Measurements from ENCODE around the gene EFCAB11.

EFCAB11 gene

GRCh38 chr14:89814126-89814525, 140.4 kb downstream of the EFCAB11 start:
- Histone ChIP-seq H3K79me2 (ENCODE audit: insufficient read depth, low read length) (no peaks in the 10 kb centered on the region), H3K9ac (ENCODE audit: low read length) (no peak overlapping the region), H2AFZ (ENCODE audit: low read length) (no peak overlapping the region), H3K27me3 (ENCODE audit: insufficient read depth, low read length) (0 out of 2 replicates have a peak, but pooled peaks cover 4% of the 10 kb centered on the region), H3K9me2 (ENCODE audit: low read depth, low read length) (no peaks in the 10 kb centered on the region), H3K27ac (ENCODE audit: low read depth, low read length, poor library complexity, severe bottlenecking) (no peak overlapping the region), H3F3A (ENCODE audit: insufficient read depth, low read length) (no peaks in the 10 kb centered on the region), H3K4me3 (ENCODE audit: low read depth, low read length, poor library complexity, severe bottlenecking) (no peak overlapping the region), H3K4me1 (ENCODE audit: insufficient read depth, low read length, severe bottlenecking) (no peaks in the 10 kb centered on the region), H3K9me3 (ENCODE audit: low read length) (no peaks in the 10 kb centered on the region), H4K20me1 (ENCODE audit: insufficient read depth, low read length) (no peaks in the 10 kb centered on the region; the same call in 1 of the 2 replicates), H3K36me3 (ENCODE audit: insufficient read depth, low read length) (no peaks in the 10 kb centered on the region), H3K4me2 (ENCODE audit: low read length) (no peak overlapping the region)
- no peak for TF ChIP-seq EZH2 (IDR thresholded peaks at IDR 0.05; ENCODE audit: borderline replicate concordance, low read length)
- no peak for TF ChIP-seq CTCF (IDR thresholded peaks at IDR 0.05; ENCODE audit: low read length)

GRCh38 chr14:89813617-89814031, 140.9 kb downstream of the EFCAB11 start:
- Histone ChIP-seq H3K27me3 (ENCODE audit: insufficient read depth, low read length) (0 out of 2 replicates have a peak, but pooled peaks cover 7% of the 10 kb centered on the region), H4K20me1 (ENCODE audit: insufficient read depth, low read length) (no peaks in the 10 kb centered on the region; the same call in 1 of the 2 replicates), H3K9me3 (ENCODE audit: low read length) (no peaks in the 10 kb centered on the region), H2AFZ (ENCODE audit: low read length) (no peak overlapping the region), H3K27ac (ENCODE audit: low read depth, low read length, poor library complexity, severe bottlenecking) (no peak overlapping the region), H3K4me2 (ENCODE audit: low read length) (no peak overlapping the region), H3F3A (ENCODE audit: insufficient read depth, low read length) (no peaks in the 10 kb centered on the region), H3K79me2 (ENCODE audit: insufficient read depth, low read length) (no peaks in the 10 kb centered on the region), H3K4me3 (ENCODE audit: low read depth, low read length, poor library complexity, severe bottlenecking) (no peak overlapping the region), H3K4me1 (ENCODE audit: insufficient read depth, low read length, severe bottlenecking) (no peaks in the 10 kb centered on the region), H3K36me3 (ENCODE audit: insufficient read depth, low read length) (no peaks in the 10 kb centered on the region), H3K9ac (ENCODE audit: low read length) (no peak overlapping the region), H3K9me2 (ENCODE audit: low read depth, low read length) (no peaks in the 10 kb centered on the region)
- no peak for TF ChIP-seq CTCF (IDR thresholded peaks at IDR 0.05; ENCODE audit: low read length)
- TF ChIP-seq EZH2 (IDR thresholded peaks at IDR 0.05; ENCODE audit: borderline replicate concordance, low read length) = no peak

GRCh38 chr14:89811954-89812575, 142.5 kb downstream of the EFCAB11 start:
- TF ChIP-seq EZH2 (IDR thresholded peaks at IDR 0.05; ENCODE audit: borderline replicate concordance, low read length) (no peak), CTCF (IDR thresholded peaks at IDR 0.05; ENCODE audit: low read length) (no peak)
- no peaks in the 10 kb centered on the region for H3K4me1 ChIP-seq (ENCODE audit: insufficient read depth, low read length, severe bottlenecking)
- 0 out of 2 replicates have a peak, but pooled peaks cover 7% of the 10 kb centered on the region for H3K27me3 ChIP-seq (ENCODE audit: insufficient read depth, low read length)

More at GRCh38 chr14:89811954-89812575, 142.5 kb downstream of the EFCAB11 start:
- H3F3A ChIP-seq (ENCODE audit: insufficient read depth, low read length) = no peaks in the 10 kb centered on the region
- no peak overlapping the region for H2AFZ ChIP-seq (ENCODE audit: low read length)
- no peaks in the 10 kb centered on the region for H3K9me2 ChIP-seq (ENCODE audit: low read depth, low read length)
- no peaks in the 10 kb centered on the region; the same call in 1 of the 2 replicates for H4K20me1 ChIP-seq (ENCODE audit: insufficient read depth, low read length)
- no peaks in the 10 kb centered on the region for H3K36me3 ChIP-seq (ENCODE audit: insufficient read depth, low read length)
- H3K4me3 ChIP-seq (ENCODE audit: low read depth, low read length, poor library complexity, severe bottlenecking) = no peak overlapping the region
- no peak overlapping the region for H3K4me2 ChIP-seq (ENCODE audit: low read length)
- no peaks in the 10 kb centered on the region for H3K79me2 ChIP-seq (ENCODE audit: insufficient read depth, low read length)
- no peak overlapping the region for H3K9ac ChIP-seq (ENCODE audit: low read length)
- no peaks in the 10 kb centered on the region for H3K9me3 ChIP-seq (ENCODE audit: low read length)
- no peak overlapping the region for H3K27ac ChIP-seq (ENCODE audit: low read depth, low read length, poor library complexity, severe bottlenecking)
